Left lobe of liver (tissue), 2 donors: ENCODE data around the gene TEX50. TPM values are rescaled to one million over a fixed set of nuclear protein-coding genes. Genes with fewer than 3 reads are reported as not detected.
A peak's percentile ranks its signal among the peaks of the same experiment; 100 is the strongest.
"Not testable (repeated sequence)": the region's sequence is repeated elsewhere in the genome, so short reads cannot be mapped to it uniquely, and the experiment has no call there.

Source experiments
- ATAC-seq: fragments of 200-7000 bp; cut with Tn5 transposase; one replicate; pipeline ENCODE4 v1.9.1; 2020; ENCODE audit warnings: mild to moderate bottlenecking, moderate library complexity
- DNase-seq: peaks from one replicate; pipeline ENCODE4 v3.0.0-alpha.2; 2020; ENCODE audit warnings: low spot score
- total RNA-seq: library from RNA; stranded (reverse); gene quantifications from one replicate; pipeline ENCODE4 v1.2.1, GENCODE V29; 2021
- donor health status: DM: no; HTN: no; CAD: no; lungs with moderate emphysema.
- donor health status: DM: no; HTN: yes; CAD: no.

Gene TEX50
- total RNA-seq: not detected

GRCh38 chr1:173635116-173635515 lies at the start of gene TEX50:
TEX50 (plus strand) TSS chr1:173635338; CDS start chr1:173635522, 184 bp downstream.
- DNase-seq (no peak), ATAC-seq (no peak)

DNA sequence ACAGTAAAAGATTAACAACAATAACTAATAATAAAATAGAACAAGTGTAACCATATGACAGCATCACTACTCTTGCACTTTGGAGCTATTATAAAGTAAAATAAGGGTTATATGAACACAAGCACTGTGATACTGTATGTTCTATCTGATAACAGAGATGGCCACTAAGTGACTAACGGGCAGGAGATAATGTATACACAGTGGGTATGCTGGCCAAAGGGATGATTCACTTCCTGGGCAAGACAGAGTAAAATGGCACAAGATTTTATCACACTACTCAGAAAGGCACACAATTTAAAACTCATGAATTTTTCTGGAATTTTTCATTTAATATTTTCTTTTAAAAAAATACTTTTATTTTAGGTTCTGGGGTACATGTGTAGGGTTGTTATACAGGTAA lies 44.6 kb upstream of the TEX50 start:
- DNase-seq: no peak
- ATAC-seq: no peak

GRCh38 chr1:173591138-173591537 lies 44.0 kb upstream of the TEX50 start:
- not testable (repeated sequence) for ATAC-seq, DNase-seq

GRCh38 chr1:173596097-173596825 lies 38.9 kb upstream of the TEX50 start:
- no peak for ATAC-seq

GRCh38 chr1:173601588-173601987 lies 33.5 kb upstream of the TEX50 start:
- ATAC-seq (peak; percentile 25), DNase-seq (no peak)

More at GRCh38 chr1:173596097-173596825, 38.9 kb upstream of the TEX50 start:
- no peak for DNase-seq

GRCh38 chr1:173603056-173603591 lies 32.0 kb upstream of the TEX50 start, which contains the start of gene SLC9C2:
SLC9C2 (minus strand) TSS chr1:173603072; CDS start chr1:173601776, 1,296 bp downstream.
- peak; percentile 75 for ATAC-seq
- DNase-seq: no peak

GRCh38 chr1:173608503-173609216 lies 26.5 kb upstream of the TEX50 start:
- ATAC-seq (no peak), DNase-seq (no peak)

DNA sequence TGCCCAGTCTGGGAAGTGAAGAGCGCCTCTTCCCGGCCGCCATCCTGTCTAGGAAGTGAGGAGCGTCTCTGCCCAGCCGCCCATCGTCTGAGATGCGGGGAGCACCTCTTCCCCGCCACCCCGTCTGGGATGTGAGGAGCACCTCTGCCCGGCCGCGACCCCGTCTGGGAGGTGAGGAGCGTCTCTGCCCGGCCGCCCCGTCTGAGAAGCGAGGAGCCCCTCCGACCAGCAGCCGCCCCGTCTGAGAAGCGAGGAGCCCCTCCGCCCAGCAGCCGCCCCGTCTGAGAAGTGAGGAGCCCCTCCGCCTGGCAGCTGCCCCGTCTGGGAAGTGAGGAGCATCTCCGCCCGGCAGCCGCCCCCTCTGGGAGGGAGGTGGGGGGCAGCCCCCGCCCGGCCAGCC lies 22.1 kb upstream of the TEX50 start:
- DNase-seq, ATAC-seq: not testable (repeated sequence)

- DNase-seq: no peak
- no peak for ATAC-seq
Measured at GRCh38 chr1:173616859-173617258, 18.3 kb upstream of the TEX50 start.

DNA sequence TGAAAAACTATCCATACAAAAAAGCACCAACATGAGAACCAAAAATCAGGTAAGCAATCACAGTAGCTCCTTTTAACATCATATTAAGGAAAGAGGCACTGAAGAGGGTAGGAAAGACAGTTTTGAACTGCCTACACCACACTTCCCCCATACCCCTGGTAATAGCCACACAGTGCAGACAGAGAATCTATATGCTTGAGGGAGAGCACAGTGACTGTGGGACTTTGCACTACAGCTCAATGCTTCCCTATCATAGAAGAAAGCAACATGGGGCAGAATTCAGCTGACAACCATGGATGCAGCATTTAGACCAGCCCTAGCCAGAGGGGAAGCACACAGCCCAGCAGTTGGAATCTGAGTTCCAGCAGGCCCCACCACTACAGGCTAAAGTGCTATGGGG lies 7.9 kb upstream of the TEX50 start:
- no peak for DNase-seq
- ATAC-seq: no peak

GRCh38 chr1:173628888-173629287 lies 6.2 kb upstream of the TEX50 start:
- DNase-seq (no peak), ATAC-seq (no peak)

DNA sequence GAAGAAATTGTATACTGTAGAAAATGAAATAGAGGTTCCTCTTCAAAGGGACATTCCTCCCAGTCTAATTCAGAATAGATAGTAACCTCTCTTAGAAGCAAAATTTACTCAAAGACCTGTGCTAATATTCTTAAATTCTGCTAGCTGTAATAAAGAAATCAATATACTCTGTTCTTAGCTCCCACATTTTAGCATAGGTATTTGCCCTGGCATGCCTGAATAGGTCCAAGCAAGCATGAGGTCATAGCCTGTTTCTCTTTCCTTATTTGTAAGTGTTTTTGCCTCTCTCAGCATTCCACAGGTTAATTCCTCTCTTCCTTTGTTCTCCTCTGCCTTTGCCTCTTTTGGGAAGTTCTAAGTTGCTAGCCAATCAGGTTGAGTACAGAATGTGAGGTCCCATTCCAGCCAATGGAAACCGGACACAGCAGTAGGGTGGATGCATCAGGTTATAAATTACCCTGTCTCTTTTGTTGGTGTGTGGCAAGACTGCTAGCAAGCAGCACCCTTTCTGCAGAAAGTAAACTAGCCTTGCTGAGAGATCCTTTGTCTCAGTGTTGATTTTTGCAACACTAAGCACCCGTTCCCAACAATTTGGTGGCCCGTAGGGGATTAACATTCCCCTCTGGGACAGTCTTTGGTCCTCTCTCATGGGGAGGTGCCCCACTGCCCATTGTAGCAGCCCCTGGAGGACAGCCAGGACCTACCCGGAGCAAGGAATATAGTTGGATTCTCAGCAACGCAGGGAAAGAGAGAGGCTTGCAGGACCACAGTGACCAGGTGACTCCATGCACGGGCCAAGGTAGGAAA lies 2.3 kb downstream of the TEX50 start:
- not testable (repeated sequence) for ATAC-seq, DNase-seq

- no peak for DNase-seq
Measured at GRCh38 chr1:173638043-173639021, 3.2 kb downstream of the TEX50 start.

DNA sequence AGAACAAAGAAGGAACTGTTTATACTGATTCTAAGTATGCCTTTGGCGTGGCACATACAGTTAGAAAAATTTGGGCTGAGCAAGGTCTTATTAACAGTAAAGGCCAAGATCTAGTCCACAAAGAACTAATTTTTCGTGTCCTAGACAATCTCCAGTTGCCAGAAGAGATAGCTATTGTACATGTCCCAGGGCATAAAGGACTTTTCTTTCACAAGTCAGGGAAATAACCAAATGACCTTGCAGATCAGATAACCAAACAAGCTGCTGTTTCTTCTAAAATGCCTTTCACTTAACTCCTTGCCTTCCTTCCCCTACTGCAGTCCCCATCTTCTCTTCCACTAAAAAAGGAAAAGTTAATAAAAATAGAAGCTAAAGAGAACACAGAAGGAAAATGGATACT lies 4.0 kb downstream of the TEX50 start:
- DNase-seq (no peak), ATAC-seq (no peak)

More at GRCh38 chr1:173638043-173639021, 3.2 kb downstream of the TEX50 start:
- ATAC-seq: no peak

GRCh38 chr1:173642450-173643139 lies 7.5 kb downstream of the TEX50 start:
- not testable (repeated sequence) for ATAC-seq, DNase-seq

- ATAC-seq (no peak), DNase-seq (no peak)
Measured at GRCh38 chr1:173646656-173647055, 11.5 kb downstream of the TEX50 start.

DNA sequence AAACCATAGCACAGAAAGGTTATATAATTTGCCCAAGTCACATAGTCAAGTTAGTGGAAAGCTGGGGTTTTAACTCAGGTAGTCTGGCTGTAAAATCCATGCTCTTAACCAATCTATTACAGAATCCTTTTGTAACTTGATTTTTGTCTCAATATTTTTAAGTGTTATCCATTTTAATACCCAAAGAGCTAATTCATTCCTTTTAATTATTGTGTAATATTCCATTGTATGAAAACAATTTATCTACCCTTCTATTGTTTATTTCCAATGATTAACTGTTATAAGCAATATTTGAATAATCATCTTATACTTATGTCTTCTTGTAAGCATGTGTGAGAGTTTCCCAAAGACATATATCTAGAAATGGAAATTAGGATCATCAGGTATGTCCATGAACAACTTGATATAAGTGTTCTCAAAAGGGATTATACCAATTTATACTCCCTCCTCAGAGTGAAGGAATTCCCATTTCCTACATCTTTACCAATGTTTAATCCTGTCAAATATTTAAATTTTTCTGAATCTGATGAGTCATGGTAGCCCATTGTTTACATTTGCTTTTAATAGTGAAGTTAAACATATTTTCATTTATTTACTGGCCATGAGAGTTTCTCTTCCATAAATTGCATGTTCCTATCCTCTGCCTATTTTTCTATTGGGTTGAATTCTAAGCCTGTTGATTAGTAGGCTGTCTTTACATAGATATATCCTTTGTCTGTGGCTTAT lies 13.9 kb downstream of the TEX50 start:
- no peak for DNase-seq
- no peak for ATAC-seq

GRCh38 chr1:173660306-173660705 lies 25.2 kb downstream of the TEX50 start:
- DNase-seq: no peak
- no peak for ATAC-seq
